SU-DHL-6 (cell line): ENCODE data around the gene KIN.

Experiments
- CTCF ChIP-seq: fragments of 200-600 bp; sonication (generic); IDR thresholded peaks from one replicate; pipeline ENCODE4 v1.5.1; 2017; ENCODE audit warnings: antibody characterized with exemption, mild to moderate bottlenecking, low read length, moderate library complexity; ENCODE audit not compliant: insufficient read depth, poor library complexity, severe bottlenecking
- EZH2phosphoT487 ChIP-seq: fragments of 200-600 bp; sonication (generic), shearing (Covaris generic); conservative IDR thresholded peaks from 2 replicates; pipeline ENCODE4 v1.6.1; 2018; ENCODE audit warnings: mild to moderate bottlenecking, antibody characterized with exemption, low read length, moderate library complexity, mixed read lengths

DNA sequence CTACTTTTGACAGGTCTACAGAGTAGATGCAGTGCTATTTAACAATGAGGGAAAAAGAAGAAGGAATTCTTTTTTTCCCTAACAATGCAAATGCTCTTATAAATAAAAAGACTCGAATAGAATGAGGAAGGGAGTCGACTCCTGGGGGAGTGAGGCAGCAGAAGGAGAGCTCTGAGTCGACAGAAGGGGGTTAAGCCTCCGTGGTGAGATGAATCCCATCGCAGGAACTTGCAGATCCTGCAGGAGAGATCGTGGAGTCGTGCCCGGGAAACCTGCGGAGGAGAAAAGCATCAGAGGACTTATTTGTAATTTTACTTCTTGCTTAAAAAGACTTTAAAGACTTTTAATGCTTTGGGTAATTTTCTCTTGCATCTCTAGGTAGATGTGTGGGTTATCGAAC lies 67.3 kb downstream of the KIN start:
- TF ChIP-seq CTCF (no peak), EZH2phosphoT487 (no peak)
